Smooth muscle cell (in vitro differentiated cells): ENCODE data around the gene ZNF681. TPM values are rescaled to one million over a fixed set of nuclear protein-coding genes. Genes with fewer than 3 reads are reported as not detected.

Experiments
- DNase-seq: peaks from one replicate; lab custom pipeline; 2025; ENCODE audit not compliant: unreplicated experiment; lab: John Stamatoyannopoulos, UW
- H2AFZ ChIP-seq: fragments of 200-600 bp; sonication (generic); 2 replicates; pipeline ENCODE4 v1.6.0; 2016; ENCODE audit warnings: antibody characterized with exemption, low read depth, mild to moderate bottlenecking
- H3F3A ChIP-seq: fragments of 200-600 bp; sonication (generic); 2 replicates; pipeline ENCODE4 v1.6.0; 2017; ENCODE audit warnings: antibody characterized with exemption, low read depth
- H3K27ac ChIP-seq: fragments of 200-600 bp; sonication (generic); 2 replicates; pipeline ENCODE4 v1.5.1; 2016; ENCODE audit warnings: low read depth, mild to moderate bottlenecking
- H3K27me3 ChIP-seq: fragments of 200-600 bp; sonication (generic); 2 replicates; pipeline ENCODE4 v1.6.1; 2016; ENCODE audit warnings: low read depth, mild to moderate bottlenecking
- H3K36me3 ChIP-seq: fragments of 200-600 bp; sonication (generic); 2 replicates; pipeline ENCODE4 v1.5.1; 2016; ENCODE audit warnings: low read depth
- H3K4me1 ChIP-seq: fragments of 200-600 bp; sonication (generic); 2 replicates; pipeline ENCODE4 v1.5.1; 2016; ENCODE audit warnings: low read depth
- H3K4me2 ChIP-seq: fragments of 200-600 bp; sonication (generic); 2 replicates; pipeline ENCODE4 v1.6.0; 2016; ENCODE audit warnings: mild to moderate bottlenecking
- H3K4me3 ChIP-seq: fragments of 200-600 bp; sonication (generic); 2 replicates; pipeline ENCODE4 v1.5.1; 2016; ENCODE audit warnings: mild to moderate bottlenecking
- H3K79me2 ChIP-seq: fragments of 200-600 bp; sonication (generic); 2 replicates; pipeline ENCODE4 v1.6.0; 2016; ENCODE audit warnings: low read depth, mild to moderate bottlenecking
- H3K9ac ChIP-seq: fragments of 200-600 bp; sonication (generic); 2 replicates; pipeline ENCODE4 v1.6.0; 2016; ENCODE audit warnings: low read depth
- H3K9me3 ChIP-seq: fragments of 200-600 bp; sonication (generic); replicated peaks from 2 replicates; pipeline ENCODE4 v1.5.1; 2016; ENCODE audit warnings: low read depth
- H4K20me1 ChIP-seq: fragments of 200-600 bp; sonication (generic); 2 replicates; pipeline ENCODE4 v1.6.0; 2016; ENCODE audit warnings: low read depth
- WGBS: methylation state at CpG from one replicate; pipeline ENCODE4 v1.1.7; 2016; ENCODE audit warnings: low lambda C conversion rate; 5-methylcytosine and 5-hydroxymethylcytosine counted together
- polyA plus RNA-seq: library from polyadenylated mRNA; unstranded; fragments of >200 nt; fragmentation: Nextera tagmentation; extraction: Ambion mirVana; gene quantifications from 2 replicates; pipeline ENCODE4 v1.2.1, GENCODE V29; 2016
- total RNA-seq: library from RNA; depleted of rRNA; stranded (reverse); fragments of >200 nt; gene quantifications from 2 replicates; pipeline ENCODE4 v1.2.3, GENCODE V29; 2014
- TF ChIP-seq, protein P1 (sequence below): fragments of 200-600 bp; sonication (generic); IDR thresholded peaks from 2 replicates; pipeline ENCODE4 v1.5.1; 2017; ENCODE audit warnings: borderline replicate concordance, mild to moderate bottlenecking, antibody characterized with exemption; ENCODE audit not compliant: insufficient read depth, poor library complexity, severe bottlenecking

Gene ZNF681
- total RNA-seq: 1.5 and 14.1 TPM in 2 replicates
- polyA plus RNA-seq: 0.07 and 0.08 TPM in 2 replicates

DNA sequence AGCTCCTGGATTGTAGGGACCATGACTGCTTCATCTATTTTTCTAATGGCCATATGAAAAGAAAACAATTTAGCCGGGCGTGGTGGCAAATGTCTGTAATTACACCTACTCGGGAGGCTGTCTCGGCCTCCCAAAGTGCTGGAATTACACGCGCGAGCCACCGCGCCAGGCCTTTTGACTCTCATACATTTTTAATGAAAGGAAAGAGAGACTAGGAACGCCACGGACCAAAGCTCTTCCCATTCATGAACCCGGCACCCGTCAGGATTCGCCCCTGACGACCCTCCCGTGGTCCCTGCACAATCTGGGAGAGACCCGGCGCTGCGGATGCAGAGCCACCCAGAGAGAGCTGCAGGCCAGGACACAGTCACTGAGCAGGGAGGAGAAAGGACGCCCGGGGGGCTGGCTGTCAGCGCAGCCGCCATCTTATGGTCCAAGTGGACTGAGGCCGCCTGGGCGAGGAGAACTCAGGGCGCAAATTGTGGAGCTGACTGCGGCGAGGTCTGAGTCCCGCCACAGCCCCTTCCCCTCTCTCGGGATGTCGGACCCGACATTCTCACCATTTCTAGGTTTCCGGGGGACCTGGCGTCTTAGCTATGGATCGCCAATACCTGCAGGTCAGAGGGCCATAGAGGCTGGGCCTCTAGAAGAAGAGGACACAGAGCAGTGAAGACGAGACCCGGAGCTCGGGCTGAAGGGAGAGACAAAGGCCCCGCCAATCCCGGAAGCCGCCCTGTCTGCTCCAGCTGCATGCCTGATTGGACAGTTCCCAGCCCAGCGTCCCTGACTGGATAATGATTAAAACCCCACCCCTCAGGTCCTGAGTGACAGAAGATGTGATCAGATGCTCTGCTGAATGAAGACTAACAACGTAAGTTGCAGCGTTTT, at the start of gene ZNF681:
TSS of gene ZNF681 (minus strand) at position 705 of the 888 bp plus-strand sequence. CDS start at position 563, 142 bp downstream.
- H3K4me2 ChIP-seq: peak within 1 kb of the TSS; percentile 90
- peak within 1 kb of the TSS; percentile 70 for H3K4me3 ChIP-seq
- peaks cover 18% of the 10 kb centered on the region for H3K79me2 ChIP-seq
- peaks cover 4% of the 10 kb centered on the region for H3K36me3 ChIP-seq
- no peaks in the 10 kb centered on the region for H3K27me3 ChIP-seq
- peak within 1 kb of the TSS; percentile 78 for H3K27ac ChIP-seq
- peaks cover 5% of the 10 kb centered on the region for H3K4me1 ChIP-seq
- H3K9me3 ChIP-seq: no peaks in the 10 kb centered on the region
- DNase-seq: peak; percentile 38
- H3K9ac ChIP-seq: peak within 1 kb of the TSS; percentile 81
- H3F3A ChIP-seq: no peaks in the 10 kb centered on the region
- 5% methylated on average over 44 of the region's 44 CpGs for WGBS
- TF ChIP-seq, protein P1, sequence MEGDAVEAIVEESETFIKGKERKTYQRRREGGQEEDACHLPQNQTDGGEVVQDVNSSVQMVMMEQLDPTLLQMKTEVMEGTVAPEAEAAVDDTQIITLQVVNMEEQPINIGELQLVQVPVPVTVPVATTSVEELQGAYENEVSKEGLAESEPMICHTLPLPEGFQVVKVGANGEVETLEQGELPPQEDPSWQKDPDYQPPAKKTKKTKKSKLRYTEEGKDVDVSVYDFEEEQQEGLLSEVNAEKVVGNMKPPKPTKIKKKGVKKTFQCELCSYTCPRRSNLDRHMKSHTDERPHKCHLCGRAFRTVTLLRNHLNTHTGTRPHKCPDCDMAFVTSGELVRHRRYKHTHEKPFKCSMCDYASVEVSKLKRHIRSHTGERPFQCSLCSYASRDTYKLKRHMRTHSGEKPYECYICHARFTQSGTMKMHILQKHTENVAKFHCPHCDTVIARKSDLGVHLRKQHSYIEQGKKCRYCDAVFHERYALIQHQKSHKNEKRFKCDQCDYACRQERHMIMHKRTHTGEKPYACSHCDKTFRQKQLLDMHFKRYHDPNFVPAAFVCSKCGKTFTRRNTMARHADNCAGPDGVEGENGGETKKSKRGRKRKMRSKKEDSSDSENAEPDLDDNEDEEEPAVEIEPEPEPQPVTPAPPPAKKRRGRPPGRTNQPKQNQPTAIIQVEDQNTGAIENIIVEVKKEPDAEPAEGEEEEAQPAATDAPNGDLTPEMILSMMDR: no peak
- H2AFZ ChIP-seq: peak within 1 kb of the TSS; percentile 96
- H4K20me1 ChIP-seq: no peaks in the 10 kb centered on the region

DNA sequence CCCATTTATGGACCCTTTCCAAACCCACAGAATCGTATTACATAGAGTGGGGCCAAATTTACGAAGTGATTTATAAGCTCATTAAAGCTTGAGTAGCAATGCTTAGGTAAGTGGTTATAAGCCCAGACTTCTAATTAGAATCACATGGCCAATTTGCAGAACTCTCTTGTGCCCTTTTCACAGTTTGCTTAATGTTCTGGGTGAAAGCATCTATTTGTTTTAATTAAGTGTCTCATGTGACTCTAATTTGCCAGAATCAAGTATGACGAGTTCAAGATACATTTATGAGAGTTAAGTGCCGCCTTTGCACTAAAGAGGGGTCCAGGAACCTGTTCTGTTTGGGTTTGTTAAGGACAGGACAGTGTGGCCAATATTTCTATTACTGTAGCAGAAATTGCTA, 46.0 kb upstream of the ZNF681 start:
- no peaks in the 10 kb centered on the region for H3K9me3 ChIP-seq
- 76% methylated on average over 4 of the region's 4 CpGs for WGBS
- H3K36me3 ChIP-seq: no peaks in the 10 kb centered on the region
- TF ChIP-seq, protein P1: no peak
- H3K27me3 ChIP-seq: no peaks in the 10 kb centered on the region
- H3K9ac ChIP-seq: no peak overlapping the region
- H3K79me2 ChIP-seq: no peaks in the 10 kb centered on the region
- H3K27ac ChIP-seq: no peak overlapping the region
- H3K4me2 ChIP-seq: no peak overlapping the region
- no peaks in the 10 kb centered on the region for H4K20me1 ChIP-seq
- H2AFZ ChIP-seq: no peak overlapping the region
- DNase-seq: no peak
- H3K4me3 ChIP-seq: no peak overlapping the region
- no peaks in the 10 kb centered on the region for H3K4me1 ChIP-seq
- H3F3A ChIP-seq: no peaks in the 10 kb centered on the region

DNA sequence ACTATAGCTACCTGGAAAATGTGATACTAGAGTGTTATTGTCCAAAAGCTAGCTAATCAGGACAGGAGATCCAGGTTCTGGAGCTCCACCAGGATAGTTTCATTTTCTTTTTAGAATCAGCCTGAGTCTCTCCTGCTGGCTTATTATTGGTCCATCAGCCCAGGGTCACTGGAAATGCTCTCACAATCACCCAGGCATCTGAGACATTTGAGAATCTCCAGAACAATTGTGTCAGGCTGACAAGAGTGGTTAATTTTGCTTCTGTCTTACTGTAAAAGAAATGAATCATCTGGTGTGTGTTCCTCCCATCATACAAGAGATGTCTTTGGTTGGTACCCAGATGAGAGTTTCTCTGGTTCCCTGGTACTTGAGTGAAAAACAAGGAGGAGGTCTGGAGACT, 43.6 kb upstream of the ZNF681 start:
- H3K4me2 ChIP-seq: no peak overlapping the region
- no peak overlapping the region for H2AFZ ChIP-seq
- no peak overlapping the region for H3K4me3 ChIP-seq
- peaks cover 13% of the 10 kb centered on the region for H3K79me2 ChIP-seq
- peak overlapping the region; percentile 11 for H3K27ac ChIP-seq
- TF ChIP-seq, protein P1: no peak
- no peaks in the 10 kb centered on the region for H4K20me1 ChIP-seq
- no peaks in the 10 kb centered on the region for H3F3A ChIP-seq
- H3K9me3 ChIP-seq: no peaks in the 10 kb centered on the region
- H3K4me1 ChIP-seq: no peaks in the 10 kb centered on the region
- DNase-seq: no peak
- no peaks in the 10 kb centered on the region for H3K27me3 ChIP-seq
- H3K36me3 ChIP-seq: no peaks in the 10 kb centered on the region
- H3K9ac ChIP-seq: no peak overlapping the region

DNA sequence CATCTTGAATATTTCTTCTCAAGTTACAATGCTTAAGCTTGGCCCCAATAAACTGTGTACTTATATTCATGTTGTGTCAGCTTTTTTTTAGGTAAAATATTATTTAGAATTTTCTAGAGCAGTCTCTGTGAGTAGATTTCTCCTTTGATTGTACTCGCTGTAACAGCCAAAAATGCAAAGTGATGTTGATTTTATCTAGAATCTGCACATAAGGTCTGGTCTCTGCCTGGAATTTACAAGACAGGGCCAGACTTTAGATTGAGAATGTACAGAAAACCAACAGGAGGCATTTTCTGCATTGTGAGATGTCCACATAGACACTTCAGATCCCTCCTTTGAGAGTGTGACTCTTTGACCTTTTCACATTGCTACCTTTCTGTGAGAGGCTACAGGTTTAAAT, 43.1 kb upstream of the ZNF681 start:
- WGBS: 31% methylated on average over 1 of the region's 1 CpG
- Histone ChIP-seq H3K4me2 (no peak overlapping the region), H3K27ac (peak overlapping the region; percentile 11), H3K79me2 (peaks cover 14% of the 10 kb centered on the region), H3K4me1 (no peaks in the 10 kb centered on the region), H4K20me1 (no peaks in the 10 kb centered on the region), H3K36me3 (no peaks in the 10 kb centered on the region), H2AFZ (no peak overlapping the region), H3K9me3 (no peaks in the 10 kb centered on the region), H3K27me3 (no peaks in the 10 kb centered on the region), H3K9ac (no peak overlapping the region), H3K4me3 (no peak overlapping the region), H3F3A (no peaks in the 10 kb centered on the region)
- TF ChIP-seq, protein P1: no peak
- DNase-seq: no peak
